HUDEP-2 (cell line): ENCODE data around the gene AP3M1.

Source experiments
- DNase-seq, 76 experiments: peaks; one replicate each; lab custom pipeline; 2025; ENCODE audit not compliant: unreplicated experiment in 76 of 76; lab: John Stamatoyannopoulos, UW

The AP3M1 gene

DNA sequence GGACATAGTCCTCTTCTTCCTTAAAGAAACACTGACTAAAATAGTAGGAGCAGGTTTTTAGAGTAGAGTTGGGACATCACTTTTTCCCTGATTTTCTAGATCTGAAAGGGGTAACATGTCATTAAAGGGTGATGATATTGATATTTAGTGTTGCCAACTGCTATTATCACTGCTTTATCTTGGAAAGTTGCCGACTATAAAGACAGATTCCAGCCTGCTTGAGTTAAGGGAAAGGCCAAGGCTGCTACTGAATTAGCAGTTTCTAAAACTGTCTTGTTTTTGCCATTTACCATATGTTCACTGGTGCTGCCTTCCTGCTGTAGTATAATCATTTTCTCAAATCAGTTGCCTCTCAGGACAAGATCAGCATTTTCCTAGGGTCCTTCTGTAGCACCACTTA is 29.7 kb downstream of the AP3M1 start:
- no peak for DNase-seq

DNA sequence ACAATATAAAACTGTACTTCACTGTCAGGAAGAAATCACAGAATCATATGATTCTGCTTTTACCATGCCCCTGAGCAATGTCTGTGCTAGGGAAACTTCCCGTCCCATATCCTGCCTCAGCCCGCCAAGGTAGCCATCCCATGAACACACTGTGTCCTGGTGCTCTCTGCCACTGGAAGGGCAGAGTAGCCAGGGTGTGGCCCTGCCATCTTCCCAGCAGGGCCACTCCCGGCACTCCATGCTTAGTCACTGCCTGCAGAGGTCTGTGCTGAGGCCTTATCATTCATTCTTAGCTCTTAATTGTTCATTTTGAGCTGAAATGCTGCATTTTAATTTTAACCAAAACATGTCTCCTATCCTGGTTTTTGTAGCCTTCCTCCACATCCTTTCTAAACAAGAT is 31.8 kb downstream of the AP3M1 start:
- DNase-seq, result peak in 13 of 76 experiments; percentile 2 to 41 (median 9)

- DNase-seq, result no peak
Observed at GRCh38 chr10:74117738-74118137, 32.9 kb downstream of the AP3M1 start.

GRCh38 chr10:74114041-74114448 is 36.6 kb downstream of the AP3M1 start:
- DNase-seq, result no peak

GRCh38 chr10:74113546-74113945 is 37.1 kb downstream of the AP3M1 start:
- no peak for DNase-seq

DNA sequence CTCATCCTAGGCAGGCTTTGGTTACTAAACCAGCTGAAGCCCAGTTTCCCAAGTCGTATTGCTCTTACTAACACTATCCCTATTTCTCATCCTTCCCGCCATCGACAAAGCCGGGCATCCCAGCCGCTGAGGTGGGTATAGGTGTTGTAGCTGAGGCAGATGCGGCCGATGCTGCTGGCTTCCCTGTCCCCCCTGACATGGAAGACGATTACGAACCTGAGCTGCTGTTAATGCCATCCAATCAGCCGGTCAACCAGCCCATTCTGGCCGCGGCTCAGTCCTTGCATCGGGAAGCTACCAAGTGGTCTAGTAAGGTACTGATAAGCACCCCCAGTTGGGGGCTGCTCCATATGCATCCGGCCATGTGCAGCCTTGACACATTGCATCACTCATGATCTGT is 38.8 kb downstream of the AP3M1 start:
- no peak for DNase-seq

DNA sequence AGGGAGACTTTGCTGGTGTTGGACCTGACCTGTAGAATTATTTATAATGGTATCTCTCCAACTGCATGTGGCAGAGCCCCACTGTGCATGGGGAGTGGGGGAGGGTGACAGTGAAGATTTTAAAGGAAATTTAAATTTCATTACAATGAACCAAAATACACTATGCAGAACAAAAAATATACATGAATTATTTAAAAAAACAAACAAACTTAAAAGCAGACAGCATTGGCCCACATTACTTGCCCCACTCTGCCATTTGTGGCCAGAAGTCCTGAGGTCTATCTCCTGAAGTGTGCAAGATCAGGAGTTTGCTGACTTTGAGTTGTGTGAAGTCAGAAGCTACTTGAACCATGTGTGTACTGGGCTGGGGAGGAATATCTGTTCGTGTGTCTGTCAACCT is 40.5 kb downstream of the AP3M1 start:
- no peak for DNase-seq

GRCh38 chr10:74109452-74109851 is 41.2 kb downstream of the AP3M1 start:
- no peak for DNase-seq

DNA sequence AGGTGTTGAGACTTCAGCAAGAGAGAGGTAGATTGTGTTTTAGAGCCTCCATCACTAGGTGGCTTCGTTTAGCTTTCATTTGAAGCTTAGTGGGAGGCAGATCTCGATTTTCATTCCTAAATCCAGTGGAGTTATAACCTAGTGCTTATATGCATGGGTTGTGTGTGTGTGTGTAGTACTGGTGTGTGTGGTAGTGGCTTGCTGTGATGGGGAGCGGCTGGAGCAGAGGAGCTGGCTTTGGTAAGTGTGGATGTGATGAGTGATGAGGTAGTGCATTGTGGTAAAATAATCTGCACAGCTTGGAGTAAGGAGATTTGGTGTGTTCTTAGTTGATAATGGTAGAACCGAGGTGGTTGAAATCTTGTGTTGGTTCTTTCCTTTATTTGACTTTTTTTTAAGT is 43.2 kb downstream of the AP3M1 start:
- no peak for DNase-seq

GRCh38 chr10:74104996-74105395 is 45.6 kb downstream of the AP3M1 start:
- DNase-seq, result no peak

DNA sequence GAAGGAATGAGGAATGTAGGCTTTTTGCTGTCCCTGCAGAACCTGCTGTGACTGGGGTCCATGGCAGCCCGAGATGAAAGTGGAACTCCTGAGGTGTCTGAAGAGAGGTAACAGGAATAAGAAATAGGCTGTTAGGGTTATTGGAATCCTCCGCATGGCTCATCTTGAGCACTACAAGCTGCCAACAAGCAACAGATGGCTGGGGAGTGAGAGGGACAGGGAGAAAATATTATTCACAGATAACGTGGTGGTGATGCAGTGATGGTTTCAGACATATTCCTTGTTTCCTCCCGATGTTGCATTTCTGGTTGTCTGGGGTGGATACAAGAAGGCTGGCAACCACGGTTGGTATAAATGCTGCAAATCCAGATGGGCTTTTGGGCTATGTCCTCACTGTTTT is 46.1 kb downstream of the AP3M1 start:
- no peak for DNase-seq

GRCh38 chr10:74103560-74104258 is 46.9 kb downstream of the AP3M1 start:
- DNase-seq, result peak in 7 of 76 experiments; percentile 2 to 29 (median 11)

DNA sequence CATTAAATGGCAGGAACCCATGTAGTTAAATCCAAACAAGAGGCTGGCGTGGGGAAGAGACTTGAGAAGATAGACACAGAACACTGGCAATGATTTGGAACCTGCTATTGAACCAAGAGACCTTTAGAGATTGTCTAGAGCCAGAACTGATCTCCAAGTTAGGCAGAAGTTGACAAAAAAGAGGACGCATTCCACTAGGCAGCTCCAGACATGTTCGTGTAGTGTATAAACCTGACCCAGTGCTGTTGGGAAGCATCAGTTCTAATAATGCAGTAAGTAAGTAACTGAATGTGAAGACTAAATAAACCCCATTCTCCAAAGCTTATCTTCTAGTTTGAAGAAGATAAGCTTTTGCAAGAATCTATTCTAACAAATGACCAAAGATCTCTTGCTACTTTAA is 50.8 kb downstream of the AP3M1 start:
- no peak for DNase-seq

- DNase-seq, result no peak
Observed at GRCh38 chr10:74099420-74099819, 51.2 kb downstream of the AP3M1 start.

GRCh38 chr10:74097776-74098175 is 52.9 kb downstream of the AP3M1 start:
- DNase-seq, result no peak

DNA sequence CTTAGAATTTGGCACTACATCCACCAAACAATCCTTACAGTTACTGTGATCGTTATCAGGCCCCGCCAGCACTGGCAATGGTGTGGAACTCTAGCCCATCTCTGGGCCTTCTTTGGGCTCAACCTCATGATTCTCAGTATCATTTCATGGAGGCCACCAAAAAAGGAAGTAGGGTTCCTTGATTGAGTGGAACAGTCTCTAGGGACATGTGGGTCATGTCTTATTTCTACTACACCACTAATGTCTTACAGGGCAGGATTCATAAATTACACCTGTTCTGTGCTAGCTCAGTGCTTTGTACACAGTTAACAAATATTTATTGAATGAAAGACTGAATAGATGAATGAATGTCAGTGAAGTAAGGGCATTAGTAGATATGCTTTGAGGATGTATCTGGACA is 53.9 kb downstream of the AP3M1 start:
- DNase-seq, result peak in 1 of 76 experiments; percentile 3

- DNase-seq, result no peak
Observed at GRCh38 chr10:74094231-74094630, 56.4 kb downstream of the AP3M1 start.

DNA sequence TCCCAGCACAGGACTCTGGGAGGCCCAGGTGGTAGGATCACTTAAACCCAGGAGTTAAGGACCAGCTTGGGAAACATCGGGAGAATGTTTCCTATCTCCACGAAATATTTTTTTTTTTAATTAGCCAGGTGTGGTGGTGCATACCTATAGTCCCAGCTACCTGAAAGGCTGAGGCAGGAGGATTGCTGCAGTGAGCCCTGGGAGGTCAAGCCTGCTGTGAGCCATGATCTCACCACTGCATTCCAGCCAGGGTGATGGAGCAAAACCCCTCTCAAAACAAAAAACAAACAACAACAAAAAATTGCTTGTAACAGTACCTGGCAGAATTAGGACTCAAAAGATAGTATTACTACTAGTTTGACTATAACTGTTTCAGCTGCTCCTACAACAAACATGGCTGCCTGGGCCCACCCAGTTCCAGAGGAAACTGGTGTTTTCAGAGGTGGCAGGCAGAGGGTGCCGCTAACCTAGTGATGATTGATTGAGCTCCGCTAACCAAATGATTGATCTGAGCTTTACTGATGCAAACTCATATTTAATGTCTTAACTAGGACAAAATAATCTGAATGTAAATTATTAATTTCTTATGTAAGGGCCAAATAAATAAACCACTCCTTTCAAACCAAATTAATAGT is 57.0 kb downstream of the AP3M1 start:
- DNase-seq, result no peak

DNA sequence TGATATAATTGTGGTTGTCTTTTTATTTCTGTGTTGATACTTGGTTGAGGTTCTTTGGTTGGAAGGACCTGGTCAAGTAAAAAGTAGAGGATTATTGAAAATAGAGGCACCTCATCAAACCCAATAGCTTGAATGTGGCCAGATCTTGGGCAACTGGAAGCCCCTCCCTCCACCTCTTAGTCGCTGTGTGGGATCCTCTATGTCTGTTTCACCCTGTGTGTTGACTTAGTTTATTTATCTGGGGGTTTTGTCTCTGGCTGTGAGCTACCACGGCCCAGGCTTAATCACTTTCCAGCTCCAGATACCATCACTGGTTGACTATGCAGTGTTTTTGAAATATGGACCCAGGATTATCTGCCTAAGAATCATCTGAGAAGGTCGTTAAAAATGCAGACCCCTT is 58.3 kb downstream of the AP3M1 start:
- DNase-seq, result no peak

DNA sequence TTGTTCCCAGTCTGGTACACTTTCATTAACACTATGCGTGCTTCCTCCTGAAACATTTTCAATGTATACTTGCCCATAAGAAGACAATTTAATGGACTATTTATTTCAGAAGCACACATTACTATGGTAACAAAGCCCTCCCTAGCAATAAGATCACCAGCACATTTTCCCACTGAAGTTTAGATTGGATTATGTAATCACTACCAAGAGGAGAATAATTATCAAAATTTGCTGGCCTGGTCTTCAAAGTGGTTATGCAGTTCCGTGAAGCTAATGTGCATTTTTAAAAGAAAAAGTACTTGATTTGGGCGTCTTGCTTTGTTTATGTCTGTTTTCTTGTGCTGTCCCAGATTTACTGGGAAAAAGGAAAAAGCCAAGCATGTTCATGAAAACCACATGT is 61.9 kb downstream of the AP3M1 start:
- DNase-seq, result no peak

- DNase-seq, result no peak
Observed at GRCh38 chr10:74086317-74086716, 64.3 kb downstream of the AP3M1 start.

GRCh38 chr10:74084955-74085354 is 65.7 kb downstream of the AP3M1 start:
- no peak for DNase-seq

GRCh38 chr10:74083304-74083703 is 67.3 kb downstream of the AP3M1 start:
- DNase-seq, result no peak
